ENCODE measurements around the gene GFI1B.
"Not testable (repeated sequence)": the region's sequence is repeated elsewhere in the genome, so short reads cannot be mapped to it uniquely, and the experiment has no call there.

GFI1B gene

GRCh38 chr9:132993511-132993939 is 15.0 kb downstream of the GFI1B start:
- DNase-seq = no peak

- DNase-seq = no peak
Observed at GRCh38 chr9:132994410-132995120, 16.1 kb downstream of the GFI1B start.

- DNase-seq = no peak
Observed at GRCh38 chr9:132995121-132995420, 16.6 kb downstream of the GFI1B start.

GRCh38 chr9:132995879-132996278 is 17.4 kb downstream of the GFI1B start:
- no peak for DNase-seq

- DNase-seq = no peak
Observed at GRCh38 chr9:132996526-132996925, 18.0 kb downstream of the GFI1B start.

GRCh38 chr9:132997591-132997990 is 19.1 kb downstream of the GFI1B start:
- DNase-seq = no peak

- not testable (repeated sequence) for DNase-seq
Observed at GRCh38 chr9:132998221-132998620, 19.7 kb downstream of the GFI1B start.

GRCh38 chr9:132998831-132999635 is 20.5 kb downstream of the GFI1B start:
- no peak for DNase-seq

- no peak for DNase-seq
Observed at GRCh38 chr9:133002147-133003070, 23.9 kb downstream of the GFI1B start.

- no peak for DNase-seq
Observed at GRCh38 chr9:133003071-133003461, 24.6 kb downstream of the GFI1B start.

- no peak for DNase-seq
Observed at GRCh38 chr9:133003671-133004090, 25.2 kb downstream of the GFI1B start.

GRCh38 chr9:133004091-133004998 is 25.9 kb downstream of the GFI1B start:
- DNase-seq = no peak

GRCh38 chr9:133004999-133005760 is 26.7 kb downstream of the GFI1B start:
- no peak for DNase-seq

- DNase-seq = no peak
Observed at GRCh38 chr9:133005957-133006356, 27.5 kb downstream of the GFI1B start.

GRCh38 chr9:133006731-133007352 is 28.3 kb downstream of the GFI1B start:
- no peak for DNase-seq

- no peak for DNase-seq
Observed at GRCh38 chr9:133008406-133008805, 29.9 kb downstream of the GFI1B start.

- DNase-seq = no peak
Observed at GRCh38 chr9:133008824-133009223, 30.3 kb downstream of the GFI1B start.

GRCh38 chr9:133009906-133010582 is 31.6 kb downstream of the GFI1B start:
- DNase-seq = no peak

- no peak for DNase-seq
Observed at GRCh38 chr9:133014696-133015095, 36.2 kb downstream of the GFI1B start.
